ENCODE data around the gene GRM1. TPM values are rescaled to one million over a fixed set of nuclear protein-coding genes. Genes with fewer than 3 reads are reported as not detected.
"Not testable (repeated sequence)": the region's sequence is repeated elsewhere in the genome, so short reads cannot be mapped to it uniquely, and the experiment has no call there.

Gene GRM1
- polyA plus RNA-seq, 4 donors, result 0.01 to 0.03 TPM; not detected in 2

DNA sequence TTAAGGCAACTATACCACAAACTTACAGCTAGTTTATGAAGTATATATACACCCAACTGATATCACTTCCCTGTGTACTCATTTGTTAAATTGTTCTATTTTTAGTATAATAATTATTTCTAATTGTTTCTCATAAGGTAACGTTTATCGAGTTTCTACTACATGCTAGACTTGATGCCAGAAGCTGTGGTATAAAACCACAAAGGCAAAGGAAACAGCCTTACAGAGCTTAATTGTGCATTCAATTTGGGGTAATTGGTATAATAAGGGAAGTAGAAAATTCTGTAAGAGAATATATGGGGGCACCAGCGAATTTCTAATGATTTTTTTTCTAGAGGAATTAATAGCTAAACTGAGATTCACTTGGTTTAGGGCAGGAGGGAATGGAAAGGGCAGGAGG is 183.9 kb downstream of the GRM1 start:
- no peaks in the 10 kb centered on the region for H3K9me3 ChIP-seq (ENCODE audit: control insufficient read depth in 2 of 2, insufficient read depth in 1 of 2, low read depth in 1 of 2, low read length in 1 of 2)
- no peaks in the 10 kb centered on the region for H3K4me1 ChIP-seq (ENCODE audit: control insufficient read depth in 3 of 3, insufficient read depth in 2 of 3, low read depth in 1 of 3, low read length in 2 of 3)
- H3K27ac ChIP-seq (ENCODE audit: low read depth in 1 of 3, low read length in 2 of 3), result no peak overlapping the region
- H3K27me3 ChIP-seq (ENCODE audit: control insufficient read depth in 3 of 3, insufficient read depth in 3 of 3, low read length in 3 of 3), result no peaks in the 10 kb centered on the region
- H3K36me3 ChIP-seq (ENCODE audit: control insufficient read depth in 3 of 3, insufficient read depth in 2 of 3, low read depth in 1 of 3, low read length in 3 of 3), result no peaks in the 10 kb centered on the region
- no peak for DNase-seq
- H3K4me3 ChIP-seq (ENCODE audit: low read depth in 1 of 3, low read length in 3 of 3), result no peak overlapping the region
- 50 to 59% (median 55%) methylated on average over 3 of the region's 3 CpGs for WGBS, 3 donors
- no peak for FAIRE-seq

- FAIRE-seq (no peak), DNase-seq (no peak)
- no peaks in the 10 kb centered on the region for H3K27me3 ChIP-seq (ENCODE audit: control insufficient read depth in 3 of 3, insufficient read depth in 3 of 3, low read length in 3 of 3)
- no peak overlapping the region for H3K4me3 ChIP-seq (ENCODE audit: low read depth in 1 of 3, low read length in 3 of 3)
- WGBS, 3 donors, result 86 to 89% (median 88%) methylated on average over 3 of the region's 3 CpGs
- H3K27ac ChIP-seq (ENCODE audit: low read depth in 1 of 3, low read length in 2 of 3), result no peak overlapping the region
- H3K4me1 ChIP-seq (ENCODE audit: control insufficient read depth in 3 of 3, insufficient read depth in 2 of 3, low read depth in 1 of 3, low read length in 2 of 3), result no peaks in the 10 kb centered on the region
- H3K36me3 ChIP-seq (ENCODE audit: control insufficient read depth in 3 of 3, insufficient read depth in 2 of 3, low read depth in 1 of 3, low read length in 3 of 3), result no peaks in the 10 kb centered on the region
- H3K9me3 ChIP-seq (ENCODE audit: control insufficient read depth in 2 of 2, insufficient read depth in 1 of 2, low read depth in 1 of 2, low read length in 1 of 2), result no peaks in the 10 kb centered on the region
Observed at GRCh38 chr6:146219101-146219500, 190.2 kb downstream of the GRM1 start.

DNA sequence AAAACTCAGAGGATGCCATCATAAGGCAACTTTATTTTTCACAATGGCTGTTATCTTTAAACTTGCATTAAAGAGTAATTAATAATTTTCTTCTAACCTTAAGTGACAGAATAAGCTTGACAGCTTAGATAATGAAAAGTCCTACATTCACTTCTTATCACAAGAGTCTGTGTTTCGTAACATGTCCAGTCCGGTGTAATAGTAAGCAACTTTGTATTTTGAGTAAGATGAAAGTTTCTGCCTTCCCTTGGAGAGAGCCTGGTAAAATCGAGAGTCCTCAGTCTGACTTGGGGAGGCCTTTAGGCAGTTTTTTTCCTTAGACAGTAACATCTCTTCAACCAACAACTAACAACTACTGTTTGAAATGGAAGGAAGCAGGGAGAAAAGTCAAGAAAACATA is 195.6 kb downstream of the GRM1 start:
- no peak overlapping the region for H3K27ac ChIP-seq (ENCODE audit: low read depth in 1 of 3, low read length in 2 of 3)
- H3K4me3 ChIP-seq (ENCODE audit: low read depth in 1 of 3, low read length in 3 of 3), result no peak overlapping the region
- FAIRE-seq (no peak), DNase-seq (no peak)
- H3K27me3 ChIP-seq (ENCODE audit: control insufficient read depth in 3 of 3, insufficient read depth in 3 of 3, low read length in 3 of 3), result no peaks in the 10 kb centered on the region
- H3K4me1 ChIP-seq (ENCODE audit: control insufficient read depth in 3 of 3, insufficient read depth in 2 of 3, low read depth in 1 of 3, low read length in 2 of 3), result no peaks in the 10 kb centered on the region
- no peaks in the 10 kb centered on the region for H3K36me3 ChIP-seq (ENCODE audit: control insufficient read depth in 3 of 3, insufficient read depth in 2 of 3, low read depth in 1 of 3, low read length in 3 of 3)
- 16 to 40% (median 33%) methylated on average over 3 of the region's 3 CpGs for WGBS, 3 donors
- H3K9me3 ChIP-seq (ENCODE audit: control insufficient read depth in 2 of 2, insufficient read depth in 1 of 2, low read depth in 1 of 2, low read length in 1 of 2), result no peaks in the 10 kb centered on the region

GRCh38 chr6:146224988-146225387 is 196.1 kb downstream of the GRM1 start:
- WGBS, 3 donors, result 63 to 75% (median 64%) methylated on average over 5 of the region's 5 CpGs
- no peaks in the 10 kb centered on the region for H3K9me3 ChIP-seq (ENCODE audit: control insufficient read depth in 2 of 2, insufficient read depth in 1 of 2, low read depth in 1 of 2, low read length in 1 of 2)
- no peak for FAIRE-seq

GRCh38 chr6:146240322-146240721 is 211.5 kb downstream of the GRM1 start:
- DNase-seq, result no peak
- Histone ChIP-seq H3K27me3 (ENCODE audit: control insufficient read depth in 3 of 3, insufficient read depth in 3 of 3, low read length in 3 of 3) (no peaks in the 10 kb centered on the region), H3K27ac (ENCODE audit: low read depth in 1 of 3, low read length in 2 of 3) (no peak overlapping the region), H3K4me1 (ENCODE audit: control insufficient read depth in 3 of 3, insufficient read depth in 2 of 3, low read depth in 1 of 3, low read length in 2 of 3) (no peaks in the 10 kb centered on the region), H3K9me3 (ENCODE audit: control insufficient read depth in 2 of 2, insufficient read depth in 1 of 2, low read depth in 1 of 2, low read length in 1 of 2) (peaks cover 0 to 4% of the 10 kb centered on the region in 2 donors), H3K36me3 (ENCODE audit: control insufficient read depth in 3 of 3, insufficient read depth in 2 of 3, low read depth in 1 of 3, low read length in 3 of 3) (no peaks in the 10 kb centered on the region), H3K4me3 (ENCODE audit: low read depth in 1 of 3, low read length in 3 of 3) (no peak overlapping the region)
- no peak for FAIRE-seq
- 65 to 93% (median 85%) methylated on average over 1 of the region's 1 CpG for WGBS, 3 donors

More at GRCh38 chr6:146224988-146225387, 196.1 kb downstream of the GRM1 start:
- no peaks in the 10 kb centered on the region for H3K36me3 ChIP-seq (ENCODE audit: control insufficient read depth in 3 of 3, insufficient read depth in 2 of 3, low read depth in 1 of 3, low read length in 3 of 3)
- no peak overlapping the region for H3K27ac ChIP-seq (ENCODE audit: low read depth in 1 of 3, low read length in 2 of 3)
- H3K4me1 ChIP-seq (ENCODE audit: control insufficient read depth in 3 of 3, insufficient read depth in 2 of 3, low read depth in 1 of 3, low read length in 2 of 3), result no peaks in the 10 kb centered on the region
- no peaks in the 10 kb centered on the region for H3K27me3 ChIP-seq (ENCODE audit: control insufficient read depth in 3 of 3, insufficient read depth in 3 of 3, low read length in 3 of 3)
- DNase-seq, result no peak
- H3K4me3 ChIP-seq (ENCODE audit: low read depth in 1 of 3, low read length in 3 of 3), result no peak overlapping the region

- no peak for FAIRE-seq
Observed at GRCh38 chr6:146240807-146241206, 211.9 kb downstream of the GRM1 start.

GRCh38 chr6:146243646-146244045 is 214.8 kb downstream of the GRM1 start:
- not testable (repeated sequence) for H3K36me3 ChIP-seq (ENCODE audit: control insufficient read depth in 3 of 3, insufficient read depth in 2 of 3, low read depth in 1 of 3, low read length in 3 of 3); FAIRE-seq; DNase-seq; H3K27me3 ChIP-seq (ENCODE audit: control insufficient read depth in 3 of 3, insufficient read depth in 3 of 3, low read length in 3 of 3); H3K27ac ChIP-seq (ENCODE audit: low read depth in 1 of 3, low read length in 2 of 3); H3K9me3 ChIP-seq (ENCODE audit: control insufficient read depth in 2 of 2, insufficient read depth in 1 of 2, low read depth in 1 of 2, low read length in 1 of 2); H3K4me3 ChIP-seq (ENCODE audit: low read depth in 1 of 3, low read length in 3 of 3); H3K4me1 ChIP-seq (ENCODE audit: control insufficient read depth in 3 of 3, insufficient read depth in 2 of 3, low read depth in 1 of 3, low read length in 2 of 3)
- WGBS, 3 donors, result 83 to 93% (median 92%) methylated on average over 5 of the region's 5 CpGs

More at GRCh38 chr6:146240807-146241206, 211.9 kb downstream of the GRM1 start:
- H3K27ac ChIP-seq (ENCODE audit: low read depth in 1 of 3, low read length in 2 of 3), result no peak overlapping the region
- no peak overlapping the region for H3K4me3 ChIP-seq (ENCODE audit: low read depth in 1 of 3, low read length in 3 of 3)
- H3K9me3 ChIP-seq (ENCODE audit: control insufficient read depth in 2 of 2, insufficient read depth in 1 of 2, low read depth in 1 of 2, low read length in 1 of 2), result peaks cover 0 to 4% of the 10 kb centered on the region in 2 donors
- no peaks in the 10 kb centered on the region for H3K4me1 ChIP-seq (ENCODE audit: control insufficient read depth in 3 of 3, insufficient read depth in 2 of 3, low read depth in 1 of 3, low read length in 2 of 3)
- DNase-seq, result no peak
- WGBS, 3 donors, result 78 to 86% (median 86%) methylated on average over 2 of the region's 2 CpGs
- no peaks in the 10 kb centered on the region for H3K36me3 ChIP-seq (ENCODE audit: control insufficient read depth in 3 of 3, insufficient read depth in 2 of 3, low read depth in 1 of 3, low read length in 3 of 3)
- H3K27me3 ChIP-seq (ENCODE audit: control insufficient read depth in 3 of 3, insufficient read depth in 3 of 3, low read length in 3 of 3), result no peaks in the 10 kb centered on the region

DNA sequence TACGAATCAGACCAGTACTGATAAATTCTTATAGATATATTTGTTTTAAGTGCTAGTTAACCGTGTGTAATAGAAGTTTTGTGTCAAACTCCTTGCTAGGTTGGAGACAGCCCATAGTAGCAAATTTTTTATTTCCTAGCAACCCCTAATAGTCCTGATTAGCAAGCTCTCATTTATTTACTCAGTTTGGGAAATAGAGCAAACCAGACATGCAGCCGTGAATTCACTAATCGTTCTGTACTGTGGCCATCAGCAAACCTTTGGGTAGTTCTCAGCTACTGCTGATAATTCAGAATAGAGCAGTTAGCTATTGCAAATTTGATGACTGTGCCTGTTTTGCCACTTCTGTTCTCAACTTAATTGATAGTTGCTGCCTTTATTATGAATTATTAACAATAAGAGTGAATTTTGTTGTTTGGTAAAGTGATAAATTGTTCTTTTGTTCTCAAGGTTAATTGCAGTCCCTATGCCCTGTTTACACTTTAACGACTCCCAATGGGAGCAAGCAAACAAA is 215.8 kb downstream of the GRM1 start:
- no peaks in the 10 kb centered on the region for H3K36me3 ChIP-seq (ENCODE audit: control insufficient read depth in 3 of 3, insufficient read depth in 2 of 3, low read depth in 1 of 3, low read length in 3 of 3)
- WGBS, 3 donors, result 25 to 57% (median 33%) methylated on average over 5 of the region's 5 CpGs
- FAIRE-seq (no peak), DNase-seq (no peak)
- H3K27ac ChIP-seq (ENCODE audit: low read depth in 1 of 3, low read length in 2 of 3), result no peak overlapping the region
- no peaks in the 10 kb centered on the region for H3K4me1 ChIP-seq (ENCODE audit: control insufficient read depth in 3 of 3, insufficient read depth in 2 of 3, low read depth in 1 of 3, low read length in 2 of 3)
- H3K9me3 ChIP-seq (ENCODE audit: control insufficient read depth in 2 of 2, insufficient read depth in 1 of 2, low read depth in 1 of 2, low read length in 1 of 2), result peaks cover 0 to 4% of the 10 kb centered on the region in 2 donors
- no peak overlapping the region for H3K4me3 ChIP-seq (ENCODE audit: low read depth in 1 of 3, low read length in 3 of 3)
- H3K27me3 ChIP-seq (ENCODE audit: control insufficient read depth in 3 of 3, insufficient read depth in 3 of 3, low read length in 3 of 3), result no peaks in the 10 kb centered on the region

- Histone ChIP-seq H3K4me3 (ENCODE audit: low read depth in 1 of 3, low read length in 3 of 3) (no peak overlapping the region), H3K27me3 (ENCODE audit: control insufficient read depth in 3 of 3, insufficient read depth in 3 of 3, low read length in 3 of 3) (no peaks in the 10 kb centered on the region), H3K9me3 (ENCODE audit: control insufficient read depth in 2 of 2, insufficient read depth in 1 of 2, low read depth in 1 of 2, low read length in 1 of 2) (peaks cover 0 to 4% of the 10 kb centered on the region in 2 donors), H3K36me3 (ENCODE audit: control insufficient read depth in 3 of 3, insufficient read depth in 2 of 3, low read depth in 1 of 3, low read length in 3 of 3) (no peaks in the 10 kb centered on the region), H3K4me1 (ENCODE audit: control insufficient read depth in 3 of 3, insufficient read depth in 2 of 3, low read depth in 1 of 3, low read length in 2 of 3) (no peaks in the 10 kb centered on the region), H3K27ac (ENCODE audit: low read depth in 1 of 3, low read length in 2 of 3) (no peak overlapping the region)
- WGBS, 3 donors, result 48 to 69% (median 50%) methylated on average over 1 of the region's 1 CpG
- FAIRE-seq (no peak), DNase-seq (no peak)
Observed at GRCh38 chr6:146246028-146246427, 217.2 kb downstream of the GRM1 start.

All from small intestine (tissue), 7 donors.